ENCODE measurements around the gene TMEM131L.

The TMEM131L gene

GRCh38 chr4:153573221-153573620, 107.1 kb downstream of the TMEM131L start:
- no peaks in the 10 kb centered on the region for H3K9me3 ChIP-seq (ENCODE audit: low read length)
- TF ChIP-seq EZH2 (IDR thresholded peaks at IDR 0.05; ENCODE audit: borderline replicate concordance, low read length): no peak
- TF ChIP-seq CTCF (IDR thresholded peaks at IDR 0.05; ENCODE audit: low read length): no peak
- H3F3A ChIP-seq (ENCODE audit: insufficient read depth, low read length): peaks cover 15% of the 10 kb centered on the region; the same call in 1 of the 2 replicates
- peaks cover 35% of the 10 kb centered on the region for H3K79me2 ChIP-seq (ENCODE audit: insufficient read depth, low read length)
- no peaks in the 10 kb centered on the region for H3K9me2 ChIP-seq (ENCODE audit: low read depth, low read length)
- peaks cover 72% of the 10 kb centered on the region for H3K36me3 ChIP-seq (ENCODE audit: insufficient read depth, low read length)
- no peak overlapping the region for H3K4me3 ChIP-seq (ENCODE audit: low read depth, low read length, poor library complexity, severe bottlenecking)
- H3K27ac ChIP-seq (ENCODE audit: low read depth, low read length, poor library complexity, severe bottlenecking): peak overlapping the region; percentile 92
- no peak overlapping the region for H2AFZ ChIP-seq (ENCODE audit: low read length)
- H3K9ac ChIP-seq (ENCODE audit: low read length): no peak overlapping the region
- no peaks in the 10 kb centered on the region for H3K27me3 ChIP-seq (ENCODE audit: insufficient read depth, low read length)
- peaks cover 100% of the 10 kb centered on the region for H3K4me1 ChIP-seq (ENCODE audit: insufficient read depth, low read length, severe bottlenecking)
- 0 out of 2 replicates have a peak, but pooled peaks cover 2% of the 10 kb centered on the region for H4K20me1 ChIP-seq (ENCODE audit: insufficient read depth, low read length)
- H3K4me2 ChIP-seq (ENCODE audit: low read length): peak overlapping the region; percentile 13; the same call in 1 of the 2 replicates

- peaks cover 94% of the 10 kb centered on the region for H3K4me1 ChIP-seq (ENCODE audit: insufficient read depth, low read length, severe bottlenecking)
- no peaks in the 10 kb centered on the region for H3K27me3 ChIP-seq (ENCODE audit: insufficient read depth, low read length)
- no peaks in the 10 kb centered on the region for H3K9me3 ChIP-seq (ENCODE audit: low read length)
- no peaks in the 10 kb centered on the region for H3K9me2 ChIP-seq (ENCODE audit: low read depth, low read length)
- H3K9ac ChIP-seq (ENCODE audit: low read length): no peak overlapping the region
- peaks cover 29% of the 10 kb centered on the region for H3K79me2 ChIP-seq (ENCODE audit: insufficient read depth, low read length)
- TF ChIP-seq EZH2 (IDR thresholded peaks at IDR 0.05; ENCODE audit: borderline replicate concordance, low read length) (no peak), CTCF (IDR thresholded peaks at IDR 0.05; ENCODE audit: low read length) (peak; percentile 63)
- no peak overlapping the region for H2AFZ ChIP-seq (ENCODE audit: low read length)
- H3F3A ChIP-seq (ENCODE audit: insufficient read depth, low read length): peaks cover 15% of the 10 kb centered on the region; the same call in 1 of the 2 replicates
- peaks cover 63% of the 10 kb centered on the region for H3K36me3 ChIP-seq (ENCODE audit: insufficient read depth, low read length)
- H3K4me2 ChIP-seq (ENCODE audit: low read length): peak overlapping the region; percentile 3; the same call in 1 of the 2 replicates
- H4K20me1 ChIP-seq (ENCODE audit: insufficient read depth, low read length): 0 out of 2 replicates have a peak, but pooled peaks cover 2% of the 10 kb centered on the region
- peak overlapping the region; percentile 92 for H3K27ac ChIP-seq (ENCODE audit: low read depth, low read length, poor library complexity, severe bottlenecking)
- H3K4me3 ChIP-seq (ENCODE audit: low read depth, low read length, poor library complexity, severe bottlenecking): no peak overlapping the region
Observed at GRCh38 chr4:153573881-153574802, 108.0 kb downstream of the TMEM131L start.

GRCh38 chr4:153576443-153576774, 110.2 kb downstream of the TMEM131L start:
- peak overlapping the region; percentile 92 for H3K27ac ChIP-seq (ENCODE audit: low read depth, low read length, poor library complexity, severe bottlenecking)
- H2AFZ ChIP-seq (ENCODE audit: low read length): no peak overlapping the region
- no peaks in the 10 kb centered on the region for H3K27me3 ChIP-seq (ENCODE audit: insufficient read depth, low read length)
- H3K4me2 ChIP-seq (ENCODE audit: low read length): peak overlapping the region; percentile 32; the same call in 1 of the 2 replicates
- H3K36me3 ChIP-seq (ENCODE audit: insufficient read depth, low read length): peaks cover 62% of the 10 kb centered on the region
- H3K9me2 ChIP-seq (ENCODE audit: low read depth, low read length): no peaks in the 10 kb centered on the region
- peak overlapping the region; percentile 39; the same call in 1 of the 2 replicates for H3K9ac ChIP-seq (ENCODE audit: low read length)
- H3K79me2 ChIP-seq (ENCODE audit: insufficient read depth, low read length): peaks cover 20% of the 10 kb centered on the region
- TF ChIP-seq CTCF (IDR thresholded peaks at IDR 0.05; ENCODE audit: low read length) (no peak), EZH2 (IDR thresholded peaks at IDR 0.05; ENCODE audit: borderline replicate concordance, low read length) (no peak)
- H4K20me1 ChIP-seq (ENCODE audit: insufficient read depth, low read length): no peaks in the 10 kb centered on the region
- peaks cover 15% of the 10 kb centered on the region; the same call in 1 of the 2 replicates for H3F3A ChIP-seq (ENCODE audit: insufficient read depth, low read length)
- H3K4me3 ChIP-seq (ENCODE audit: low read depth, low read length, poor library complexity, severe bottlenecking): no peak overlapping the region
- no peaks in the 10 kb centered on the region for H3K9me3 ChIP-seq (ENCODE audit: low read length)
- H3K4me1 ChIP-seq (ENCODE audit: insufficient read depth, low read length, severe bottlenecking): peaks cover 92% of the 10 kb centered on the region

All from OCI-LY1 (cell line).